B cell (primary cell): ENCODE results near the gene OTULINL. TPM values are rescaled to one million over a fixed set of nuclear protein-coding genes. Genes with fewer than 3 reads are reported as not detected.

Source experiments
- ATAC-seq: fragments of 200-7000 bp; cut with Tn5 transposase; one replicate; pipeline ENCODE4 v1.10.0; 2021; ENCODE audit warnings: low read depth, mild to moderate bottlenecking, moderate number of reproducible peaks, moderate library complexity
- CTCF ChIA-PET: fragments of 350-600 bp; sonication (Branson Sonifier 250); formaldehyde crosslinking; loops from one replicate; lab custom pipeline; 2021; ENCODE audit warnings: antibody characterized with exemption, inconsistent platforms; lab: Charles Lee
- POLR2A ChIA-PET: fragments of 350-600 bp; sonication (Branson Sonifier 250); formaldehyde crosslinking; loops from one replicate; lab custom pipeline; 2021; ENCODE audit warnings: antibody characterized with exemption; lab: Charles Lee
- DNase-seq: peaks from one replicate; pipeline ENCODE4 v3.0.0; 2013
- H2AFZ ChIP-seq: 2 replicates; pipeline ENCODE4 v1.6.1; 2012; ENCODE audit warnings: mild to moderate bottlenecking, low read depth, low read length; ENCODE audit not compliant: insufficient read depth, poor library complexity, severe bottlenecking
- H3K27ac ChIP-seq, 2 donors: 1 replicate in 1 of 2; 2 replicates in 1 of 2; pipeline ENCODE4 v1.5.1; 2012 to 2013; ENCODE audit warnings: low read length in 2 of 2, mild to moderate bottlenecking in 2 of 2, moderate library complexity in 1 of 2
- H3K27me3 ChIP-seq, 4 experiments: fragments of 200-600 bp in 1 of 4; sonication (generic) in 1 of 4; replicated peaks in 1 of 4; 1 replicate in 2 of 4; 2 replicates in 2 of 4; pipeline versions ENCODE4 v1.6.1 to v1.7.0; 2013 to 2016; ENCODE audit warnings: low read length in 3 of 4, mild to moderate bottlenecking in 2 of 4, mixed read lengths in 1 of 4, moderate library complexity in 1 of 4; ENCODE audit not compliant: insufficient read depth in 4 of 4, control insufficient read depth in 3 of 4; ENCODE audit errors: control extremely low read depth in 1 of 4
- H3K36me3 ChIP-seq, 2 experiments: replicated peaks in 1 of 2; 1 replicate in 1 of 2; 2 replicates in 1 of 2; pipeline versions ENCODE4 v1.6.1 to v1.7.1; 2013; ENCODE audit warnings: low read length in 1 of 2; ENCODE audit not compliant: insufficient read depth in 2 of 2, control insufficient read depth in 1 of 2; ENCODE audit errors: control extremely low read depth in 1 of 2, extremely low read depth in 1 of 2
- H3K4me1 ChIP-seq, 2 donors: fragments of 200-600 bp in 1 of 2; sonication (generic) in 1 of 2; 1 replicate in 1 of 2; 2 replicates in 1 of 2; pipeline versions ENCODE4 v1.5.1 to v1.6.1; 2013 to 2017; ENCODE audit warnings: low read length in 2 of 2; ENCODE audit not compliant: control insufficient read depth in 2 of 2, insufficient read depth in 2 of 2
- H3K4me2 ChIP-seq: replicated peaks from 2 replicates; pipeline ENCODE3; 2012; ENCODE audit warnings: mild to moderate bottlenecking, low read depth, low read length; ENCODE audit not compliant: poor library complexity, severe bottlenecking
- H3K4me3 ChIP-seq, 5 experiments: fragments of 200-600 bp in 1 of 5; sonication (generic) in 1 of 5; 1 replicate in 3 of 5; 2 replicates in 2 of 5; pipeline versions ENCODE4 v1.5.1 to v1.7.0; 2011 to 2016; ENCODE audit warnings: low read length in 4 of 5, mild to moderate bottlenecking in 4 of 5, low read depth in 2 of 5, control low read depth in 1 of 5, moderate library complexity in 1 of 5; ENCODE audit not compliant: insufficient read depth in 1 of 5; ENCODE audit errors: control extremely low read depth in 1 of 5, extremely low read depth in 1 of 5
- H3K79me2 ChIP-seq: fragments of 200-600 bp; sonication (generic); one replicate; pipeline ENCODE4 v1.6.0; 2016; ENCODE audit warnings: low read length; ENCODE audit not compliant: control insufficient read depth, insufficient read depth
- H3K9ac ChIP-seq: fragments of 200-600 bp; sonication (generic); 2 replicates; pipeline ENCODE4 v1.6.1; 2017; ENCODE audit warnings: mild to moderate bottlenecking, low read length, moderate library complexity
- H3K9me3 ChIP-seq, 3 donors: one replicate each; pipeline versions ENCODE4 v1.6.1 to v1.7.1; 2013; ENCODE audit warnings: low read length in 2 of 3; ENCODE audit not compliant: control insufficient read depth in 2 of 3, insufficient read depth in 1 of 3; ENCODE audit errors: control extremely low read depth in 1 of 3
- H4K20me1 ChIP-seq: 2 replicates; pipeline ENCODE4 v1.6.0; 2012; ENCODE audit warnings: mild to moderate bottlenecking, low read length; ENCODE audit not compliant: insufficient read depth, control insufficient read depth, poor library complexity, severe bottlenecking
- H3K27ac Mint-ChIP-seq: one replicate; pipeline ENCODE4 v1.8.0; 2021; ENCODE audit warnings: mixed read lengths
- H3K27me3 Mint-ChIP-seq: one replicate; pipeline ENCODE4 v1.8.0; 2021; ENCODE audit warnings: mixed read lengths
- H3K4me1 Mint-ChIP-seq: one replicate; pipeline ENCODE4 v1.8.0; 2021; ENCODE audit warnings: mixed read lengths
- H3K4me3 Mint-ChIP-seq: one replicate; pipeline ENCODE4 v1.8.0; 2021; ENCODE audit warnings: mixed read lengths
- H3K9me3 Mint-ChIP-seq: one replicate; pipeline ENCODE4 v1.8.0; 2022; ENCODE audit warnings: mixed read lengths; ENCODE audit not compliant: insufficient read depth
- CTCF ChIP-seq: fragments of 200-600 bp; IDR thresholded peaks from one replicate; pipeline ENCODE4 v1.8.0; 2022; ENCODE audit warnings: antibody characterized with exemption, mild to moderate bottlenecking
- EZH2 ChIP-seq: IDR thresholded peaks from 2 replicates; pipeline ENCODE4 v1.6.1; 2012; ENCODE audit warnings: borderline replicate concordance, low read depth, mild to moderate bottlenecking, moderate library complexity, low read length; ENCODE audit not compliant: insufficient read depth, poor library complexity, severe bottlenecking
- WGBS: methylation state at CpG from one replicate; pipeline ENCODE4 v1.1.5; 2013; ENCODE audit warnings: missing lambda C conversion rate; ENCODE audit not compliant: insufficient coverage; 5-methylcytosine and 5-hydroxymethylcytosine counted together
- intact Hi-C: fragments of 100-400 bp; cut with micrococcal nuclease; formaldehyde crosslinking; loops from one replicate; pipeline ENCODE4 v1.10.0; 2022
- polyA plus RNA-seq: library from polyadenylated mRNA; depleted of rRNA; stranded (reverse); fragments of >200 nt; gene quantifications from 2 replicates; pipeline ENCODE4 v1.2.3, GENCODE V29; 2012
- total RNA-seq, 2 donors: library from RNA; stranded (reverse); fragments of 120-200 nt in 1 of 2; gene quantifications; 1 replicate in 1 of 2; 2 replicates in 1 of 2; pipeline versions ENCODE4 v1.2.3 to v1.2.4, GENCODE V29; 2013 to 2022

The OTULINL gene
- total and polyA plus RNA-seq, 2 donors (not counting 1 experiment from before 2014, with no cell fraction given) = 0.33 to 0.81 TPM

GRCh38 chr5:14587150-14587549 is 5.6 kb downstream of the OTULINL start:
- no peak overlapping the region for H3K27ac ChIP-seq
- no peak for ATAC-seq
- Mint-ChIP-seq H3K4me1 (peaks cover 16% of the 10 kb centered on the region), H3K9me3 (no peaks in the 10 kb centered on the region), H3K27ac (no peak overlapping the region), H3K27me3 (peaks cover 15% of the 10 kb centered on the region), H3K4me3 (no peak overlapping the region)
- no peaks in the 10 kb centered on the region for H3K36me3 ChIP-seq
- peaks cover 0 to 15% (median 3%) of the 10 kb centered on the region in 4 experiments for H3K27me3 ChIP-seq
- POLR2A ChIA-PET = no interaction called here
- peaks cover 10 to 11% of the 10 kb centered on the region in 2 donors for H3K4me1 ChIP-seq
- DNase-seq = no peak
- no peaks in the 10 kb centered on the region for H4K20me1 ChIP-seq
- H3K4me3 ChIP-seq = no peak overlapping the region
- H3K4me2 ChIP-seq = no peak overlapping the region
- H3K9me3 ChIP-seq = peaks cover 0 to 8% (median 0%) of the 10 kb centered on the region in 3 donors
- TF ChIP-seq EZH2 (no peak), CTCF (no peak)
- CTCF ChIA-PET = no interaction called here
- WGBS = 93% methylated on average over 6 of the region's 6 CpGs
- H2AFZ ChIP-seq = no peak overlapping the region
- intact Hi-C loops = loop anchor here (10.0 kb wide), 2 partner anchors 418 to 442 kb away; partner anchors contain the start of gene TRIO
- no peak overlapping the region for H3K9ac ChIP-seq
- no peaks in the 10 kb centered on the region for H3K79me2 ChIP-seq

- no peak for TF ChIP-seq EZH2
- no peak for TF ChIP-seq CTCF
- no peak for ATAC-seq
- H4K20me1 ChIP-seq = no peaks in the 10 kb centered on the region
- no peak overlapping the region for H3K4me3 ChIP-seq
- no peak overlapping the region for H3K4me2 ChIP-seq
- no peaks in the 10 kb centered on the region for H3K36me3 ChIP-seq
- H3K79me2 ChIP-seq = no peaks in the 10 kb centered on the region
- intact Hi-C loops = loop anchor here (10.0 kb wide), 2 partner anchors 417 to 443 kb away; partner anchors contain the start of gene TRIO
- no peak overlapping the region for H3K9ac ChIP-seq
- ChIA-PET POLR2A (no interaction called here), CTCF (interaction anchor here (0.5 kb wide), 1 partner anchor 37 kb away, joined by 3 read pairs; no protein-coding TSS in a partner anchor)
- H3K9me3 ChIP-seq = peaks cover 0 to 4% (median 0%) of the 10 kb centered on the region in 3 donors
- no peaks in the 10 kb centered on the region for H3K9me3 Mint-ChIP-seq
- no peak overlapping the region for H3K4me3 Mint-ChIP-seq
- no peak overlapping the region for H2AFZ ChIP-seq
- no peak for DNase-seq
- no peak overlapping the region for H3K27ac Mint-ChIP-seq
- H3K4me1 Mint-ChIP-seq = peaks cover 16% of the 10 kb centered on the region
- no CpG with 5 or more reads among the region's 2 CpGs for WGBS
- peaks cover 0 to 6% (median 3%) of the 10 kb centered on the region in 4 experiments for H3K27me3 ChIP-seq
- H3K27ac ChIP-seq = no peak overlapping the region
- peaks cover 4 to 6% of the 10 kb centered on the region in 2 donors for H3K4me1 ChIP-seq
- peaks cover 12% of the 10 kb centered on the region for H3K27me3 Mint-ChIP-seq
Observed at GRCh38 chr5:14588145-14588544, 6.6 kb downstream of the OTULINL start.
